HG02571 (cell line): ENCODE data around the gene EML4.

Experiments
- ATAC-seq: cut with Tn5 transposase; IDR thresholded peaks from one replicate; pipeline ENCODE4 v1.9.1; 2021; ENCODE audit warnings: mild to moderate bottlenecking, moderate library complexity; ENCODE audit not compliant: unreplicated experiment

EML4 gene

GRCh38 chr2:42136782-42137124, 32.4 kb upstream of the EML4 start:
- ATAC-seq: no peak

GRCh38 chr2:42137125-42137841, 31.9 kb upstream of the EML4 start:
- no peak for ATAC-seq

- ATAC-seq: no peak
These were observed 30.8 kb upstream of the EML4 start for GRCh38 chr2:42138163-42139015.

- ATAC-seq: no peak
These were observed 30.1 kb upstream of the EML4 start for GRCh38 chr2:42139101-42139500.

- ATAC-seq: no peak
These were observed 28.7 kb upstream of the EML4 start for GRCh38 chr2:42140496-42140895.

GRCh38 chr2:42141687-42142546, 27.2 kb upstream of the EML4 start:
- no peak for ATAC-seq

- no peak for ATAC-seq
These were observed 26.5 kb upstream of the EML4 start for GRCh38 chr2:42142547-42143184.

- no peak for ATAC-seq
These were observed 21.4 kb upstream of the EML4 start for GRCh38 chr2:42147641-42148274.

GRCh38 chr2:42150159-42150558, 19.0 kb upstream of the EML4 start:
- no peak for ATAC-seq

- ATAC-seq: no peak
These were observed 15.1 kb upstream of the EML4 start for GRCh38 chr2:42153944-42154581.

- ATAC-seq: no peak
These were observed 12.4 kb upstream of the EML4 start for GRCh38 chr2:42156721-42157120.

GRCh38 chr2:42161444-42161843, 7.7 kb upstream of the EML4 start:
- ATAC-seq: no peak

GRCh38 chr2:42163444-42164045, 5.6 kb upstream of the EML4 start:
- no peak for ATAC-seq

- no peak for ATAC-seq
These were observed 5.1 kb upstream of the EML4 start for GRCh38 chr2:42164046-42164445.

GRCh38 chr2:42164971-42165370, 4.2 kb upstream of the EML4 start:
- ATAC-seq: no peak

GRCh38 chr2:42167458-42167857, 1.7 kb upstream of the EML4 start:
- ATAC-seq: no peak

GRCh38 chr2:42168459-42169099, 574 bp upstream of the EML4 start:
- no peak for ATAC-seq

GRCh38 chr2:42169874-42170521, 845 bp downstream of the EML4 start:
- peak; percentile 25 for ATAC-seq
